SK-N-SH (cell line): ENCODE results near the gene LLGL1.

ENCODE experiments used
- CTCF ChIP-seq: fragments of 200-600 bp; sonication (generic); IDR thresholded peaks from 2 replicates; pipeline ENCODE4 v1.6.1; 2017; ENCODE audit warnings: antibody characterized with exemption, mild to moderate bottlenecking, moderate library complexity
- FOXJ3 ChIP-seq: sonication (generic); formaldehyde crosslinking; IDR thresholded peaks from 2 replicates; pipeline ENCODE4 v1.5.1; 2020; ENCODE audit warnings: mild to moderate bottlenecking, missing genetic modification reagents
- FOXM1 ChIP-seq: IDR thresholded peaks from 2 replicates; pipeline ENCODE4 v1.4.0; 2012; ENCODE audit warnings: low read depth, mild to moderate bottlenecking
- MXI1 ChIP-seq: IDR thresholded peaks from 2 replicates; pipeline ENCODE4 v1.6.1; 2012; ENCODE audit warnings: mild to moderate bottlenecking, low read depth, low read length, improper control_type of control experiment
- NRF1 ChIP-seq: IDR thresholded peaks from 2 replicates; pipeline ENCODE4 v1.6.1; 2012; ENCODE audit warnings: low read depth, mild to moderate bottlenecking, low read length
- POLR2AphosphoS5 ChIP-seq: IDR thresholded peaks from 2 replicates; pipeline ENCODE4 v1.6.1; 2012; ENCODE audit warnings: low read depth, low read length
- YY1 ChIP-seq: IDR thresholded peaks from 2 replicates; pipeline ENCODE4 v1.4.0; 2012; ENCODE audit warnings: low read depth, mild to moderate bottlenecking
- TF ChIP-seq, protein P1 (sequence below): fragments of 150-350 bp; IDR thresholded peaks from 2 replicates; pipeline ENCODE4 v1.6.1; 2017; ENCODE audit warnings: antibody characterized with exemption, low read length, low read depth, borderline replicate concordance

DNA sequence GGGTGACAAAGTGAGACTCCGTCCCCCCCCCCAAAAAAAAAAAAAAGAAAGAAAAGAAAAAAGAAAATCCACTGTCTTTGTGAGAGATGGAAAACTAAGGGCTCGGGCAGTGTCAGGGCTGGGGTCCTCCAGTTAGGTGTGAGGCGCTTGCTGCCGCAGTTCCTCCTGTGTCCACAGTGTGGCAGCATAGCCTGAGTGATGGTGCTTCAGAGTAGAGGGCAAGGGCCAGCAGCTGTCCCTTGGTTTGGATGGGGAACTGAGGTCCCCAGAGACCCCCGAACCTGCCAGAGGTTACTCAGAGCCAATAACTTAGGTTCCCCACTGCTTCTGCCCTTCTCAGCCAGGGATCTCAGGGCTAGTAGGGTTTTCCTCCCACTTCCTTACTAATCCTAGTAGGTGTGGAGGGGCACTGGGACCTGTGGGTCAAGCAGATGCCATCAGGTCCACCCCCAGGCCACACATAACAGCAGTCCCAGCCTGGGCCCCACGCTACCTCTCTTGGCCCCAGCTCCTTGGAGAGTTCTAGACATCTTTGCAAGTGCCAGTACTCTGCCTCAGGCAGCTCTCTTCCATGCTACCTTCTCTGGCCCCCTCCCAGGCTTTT, 7.9 kb upstream of the LLGL1 start:
- TF ChIP-seq FOXM1 (no peak), NRF1 (no peak), POLR2AphosphoS5 (no peak), CTCF (peak; percentile 91), MXI1 (no peak), FOXJ3 (no peak), YY1 (no peak)
- TF ChIP-seq, protein P1, sequence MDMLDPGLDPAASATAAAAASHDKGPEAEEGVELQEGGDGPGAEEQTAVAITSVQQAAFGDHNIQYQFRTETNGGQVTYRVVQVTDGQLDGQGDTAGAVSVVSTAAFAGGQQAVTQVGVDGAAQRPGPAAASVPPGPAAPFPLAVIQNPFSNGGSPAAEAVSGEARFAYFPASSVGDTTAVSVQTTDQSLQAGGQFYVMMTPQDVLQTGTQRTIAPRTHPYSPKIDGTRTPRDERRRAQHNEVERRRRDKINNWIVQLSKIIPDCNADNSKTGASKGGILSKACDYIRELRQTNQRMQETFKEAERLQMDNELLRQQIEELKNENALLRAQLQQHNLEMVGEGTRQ: no peak
